ENCODE data around the gene ADAMTS13.

- TF ChIP-seq EP300 (IDR thresholded peaks at IDR 0.05) (no peak), CTCF (IDR thresholded peaks at IDR 0.05) (no peak), POLR2A (IDR thresholded peaks at IDR 0.05) (no peak)
These were observed 28.8 kb upstream of the ADAMTS13 start for GRCh38 chr9:133393399-133393798.
